Large intestine (tissue), 3 donors: ENCODE measurements around the gene ATP2B2. TPM values are rescaled to one million over a fixed set of nuclear protein-coding genes. Genes with fewer than 3 reads are reported as not detected.
A peak's percentile ranks its signal among the peaks of the same experiment; 100 is the strongest.

Experiments used
- DNase-seq, 2 donors: peaks; one replicate each; pipeline versions ENCODE4 v3.0.0 to v3.0.0-alpha.2; 2013
- H3K27ac ChIP-seq: one replicate; pipeline ENCODE4 v1.5.1; 2013; ENCODE audit warnings: low read length
- H3K27me3 ChIP-seq: 2 replicates; pipeline ENCODE4 v1.6.1; 2013; ENCODE audit warnings: low read length; ENCODE audit not compliant: control insufficient read depth, insufficient read depth
- H3K36me3 ChIP-seq: 2 replicates; pipeline ENCODE4 v1.6.1; 2013; ENCODE audit warnings: low read length; ENCODE audit not compliant: control insufficient read depth, insufficient read depth
- H3K4me1 ChIP-seq: one replicate; pipeline ENCODE4 v1.6.1; 2013; ENCODE audit warnings: low read length; ENCODE audit not compliant: control insufficient read depth, insufficient read depth
- H3K4me3 ChIP-seq: one replicate; pipeline ENCODE4 v1.5.1; 2013; ENCODE audit warnings: low read length
- H3K9me3 ChIP-seq: one replicate; pipeline ENCODE4 v1.6.1; 2013; ENCODE audit warnings: mild to moderate bottlenecking, low read depth, low read length, moderate library complexity; ENCODE audit not compliant: control insufficient read depth
- WGBS: methylation state at CpG from one replicate; pipeline ENCODE4 v1.1.5; 2013; ENCODE audit warnings: low lambda C conversion rate; ENCODE audit not compliant: insufficient coverage; 5-methylcytosine and 5-hydroxymethylcytosine counted together
- polyA plus RNA-seq: library from polyadenylated mRNA; unstranded; fragments of 120-200 nt; gene quantifications from one replicate; pipeline ENCODE4 v1.2.1, GENCODE V29; 2013

The ATP2B2 gene
- polyA plus RNA-seq, 1 donor = 1.5 TPM

DNA sequence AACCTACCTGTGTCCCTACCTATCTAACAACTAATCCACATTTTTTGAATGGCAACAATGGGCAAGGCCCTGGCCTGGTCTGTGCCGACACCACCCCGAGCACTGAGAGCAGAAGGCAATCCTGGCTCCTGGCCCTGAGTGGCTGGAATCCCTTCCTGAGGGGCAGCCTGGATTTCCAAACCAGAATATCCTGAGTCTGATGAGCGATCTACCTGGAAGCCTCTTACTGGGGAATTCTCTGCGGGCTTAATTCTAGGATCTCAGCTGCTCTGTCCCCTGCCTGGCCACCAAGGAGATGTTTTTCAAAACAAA lies 22.1 kb downstream of the ATP2B2 start:
- H3K36me3 ChIP-seq = no peaks in the 10 kb centered on the region
- WGBS = no CpG with 5 or more reads among the region's 4 CpGs

DNA sequence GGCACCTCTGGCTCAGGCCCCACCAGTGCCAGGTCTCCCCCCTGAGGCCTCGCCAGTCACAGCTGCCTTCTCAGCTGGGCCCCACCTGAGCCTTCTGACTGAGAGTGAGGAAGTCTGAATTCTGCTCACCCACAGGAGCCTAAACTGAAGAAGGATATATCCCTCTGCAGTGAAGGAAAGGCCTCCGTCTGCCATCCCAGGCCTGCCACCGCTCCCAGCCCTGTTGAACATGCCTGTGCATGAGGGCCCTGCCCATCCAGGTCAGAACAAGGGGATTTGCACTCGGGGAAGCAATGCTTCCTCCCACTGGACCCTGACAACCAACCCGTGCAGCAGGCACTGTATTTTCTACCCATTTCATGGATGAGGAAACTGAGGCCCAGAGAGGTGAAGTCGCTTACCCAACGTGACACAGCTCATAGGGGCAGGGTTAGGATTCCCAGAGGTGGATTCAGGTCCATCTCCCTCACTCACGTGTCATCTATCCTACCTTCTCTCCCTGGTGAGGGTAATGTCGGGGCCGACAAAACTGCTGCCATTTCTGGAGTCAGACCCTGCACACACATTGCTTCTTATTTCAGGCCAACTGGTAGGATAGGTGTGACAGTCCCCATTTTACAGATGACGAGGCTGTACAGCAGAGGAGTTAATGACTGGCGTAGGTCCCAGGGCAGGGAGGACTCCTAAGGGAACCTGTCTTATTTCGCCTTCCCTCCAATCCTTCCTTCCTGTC lies 22.6 kb downstream of the ATP2B2 start:
- 92% methylated on average over 2 of the region's 13 CpGs for WGBS

More for the DNA sequence above, 22.1 kb downstream of the ATP2B2 start:
- no peak for DNase-seq
- Histone ChIP-seq H3K9me3 (no peaks in the 10 kb centered on the region), H3K27me3 (no peaks in the 10 kb centered on the region), H3K4me3 (no peak overlapping the region), H3K27ac (no peak overlapping the region), H3K4me1 (no peaks in the 10 kb centered on the region)

DNA sequence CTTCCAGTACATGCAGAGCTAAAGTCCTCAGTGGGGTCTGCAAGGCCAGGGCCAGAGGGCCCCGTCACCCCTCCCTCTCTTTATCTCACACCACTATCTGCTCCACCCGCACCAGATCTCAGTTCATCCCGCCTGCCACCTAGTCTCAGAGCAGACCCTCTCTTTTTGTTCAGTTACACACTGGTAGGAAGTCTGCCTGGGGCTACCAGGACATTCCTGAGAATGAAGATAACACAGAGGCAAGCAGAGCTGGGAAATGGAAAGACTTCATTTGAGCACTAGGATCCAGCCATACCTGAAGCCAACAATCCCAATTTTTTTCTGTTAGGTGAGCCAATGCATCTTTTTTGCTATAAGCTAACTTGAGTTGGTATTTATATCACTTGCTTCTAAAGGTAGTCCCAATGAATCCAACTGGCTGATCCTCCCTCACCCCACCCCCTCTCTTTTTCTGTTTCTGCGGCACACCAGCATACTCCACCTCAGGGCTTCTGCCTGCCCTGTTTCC lies 24.5 kb downstream of the ATP2B2 start:
- Histone ChIP-seq H3K4me1 (no peaks in the 10 kb centered on the region), H3K36me3 (no peaks in the 10 kb centered on the region), H3K4me3 (no peak overlapping the region), H3K27ac (no peak overlapping the region), H3K9me3 (no peaks in the 10 kb centered on the region), H3K27me3 (no peaks in the 10 kb centered on the region)
- WGBS = no CpG with 5 or more reads among the region's 4 CpGs
- DNase-seq = no peak

More for the DNA sequence above, 22.6 kb downstream of the ATP2B2 start:
- Histone ChIP-seq H3K4me3 (no peak overlapping the region), H3K4me1 (no peaks in the 10 kb centered on the region), H3K27ac (no peak overlapping the region), H3K9me3 (no peaks in the 10 kb centered on the region), H3K27me3 (no peaks in the 10 kb centered on the region), H3K36me3 (no peaks in the 10 kb centered on the region)
- DNase-seq = no peak

DNA sequence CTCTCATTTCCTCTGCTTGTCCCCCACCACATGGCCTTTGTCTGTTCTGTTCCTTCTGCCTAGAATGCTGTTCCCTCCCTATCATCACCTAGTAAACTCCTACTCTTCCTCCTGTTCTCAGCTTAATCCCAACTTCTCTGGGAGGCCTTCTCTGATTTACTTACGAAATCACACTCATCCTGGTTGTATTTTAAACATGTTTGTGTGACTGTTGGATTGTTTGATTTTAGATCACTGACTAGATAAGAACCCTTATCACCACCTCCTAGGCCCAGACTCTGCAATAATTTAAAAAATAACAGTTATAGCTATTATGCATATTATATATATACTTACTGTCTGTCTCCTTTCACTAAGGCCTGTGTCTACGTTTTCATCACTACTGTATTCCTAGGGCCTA lies 26.1 kb downstream of the ATP2B2 start:
- no peaks in the 10 kb centered on the region for H3K4me1 ChIP-seq
- H3K36me3 ChIP-seq = no peaks in the 10 kb centered on the region
- no peak overlapping the region for H3K27ac ChIP-seq
- WGBS = no CpG with 5 or more reads among the region's 2 CpGs
- H3K27me3 ChIP-seq = no peaks in the 10 kb centered on the region
- H3K4me3 ChIP-seq = no peak overlapping the region
- H3K9me3 ChIP-seq = no peaks in the 10 kb centered on the region
- no peak for DNase-seq

DNA sequence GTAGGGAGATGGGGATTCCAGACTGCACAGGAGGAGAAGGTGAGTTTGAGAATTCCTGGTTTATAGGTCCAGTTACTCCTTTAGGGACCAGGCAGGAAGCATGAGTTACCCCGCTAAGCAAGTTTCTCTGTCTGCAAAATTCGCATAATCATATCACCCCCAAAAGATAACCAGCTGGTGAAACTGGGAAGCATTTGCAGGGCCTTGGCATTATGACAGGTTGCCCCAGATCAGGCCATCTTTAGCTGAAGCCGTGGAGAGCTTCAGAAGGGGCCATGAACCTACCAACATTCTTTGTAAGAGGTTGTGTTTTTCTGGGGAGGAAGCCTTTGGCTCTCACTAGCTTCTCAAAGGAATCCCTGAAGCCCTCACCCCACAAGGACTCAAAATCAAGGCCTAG lies 29.4 kb downstream of the ATP2B2 start:
- no peak overlapping the region for H3K4me3 ChIP-seq
- H3K9me3 ChIP-seq = no peaks in the 10 kb centered on the region
- H3K27me3 ChIP-seq = peaks cover 6% of the 10 kb centered on the region
- H3K27ac ChIP-seq = no peak overlapping the region
- no peaks in the 10 kb centered on the region for H3K36me3 ChIP-seq
- no peaks in the 10 kb centered on the region for H3K4me1 ChIP-seq
- DNase-seq = no peak
- no CpG with 5 or more reads among the region's 3 CpGs for WGBS

DNA sequence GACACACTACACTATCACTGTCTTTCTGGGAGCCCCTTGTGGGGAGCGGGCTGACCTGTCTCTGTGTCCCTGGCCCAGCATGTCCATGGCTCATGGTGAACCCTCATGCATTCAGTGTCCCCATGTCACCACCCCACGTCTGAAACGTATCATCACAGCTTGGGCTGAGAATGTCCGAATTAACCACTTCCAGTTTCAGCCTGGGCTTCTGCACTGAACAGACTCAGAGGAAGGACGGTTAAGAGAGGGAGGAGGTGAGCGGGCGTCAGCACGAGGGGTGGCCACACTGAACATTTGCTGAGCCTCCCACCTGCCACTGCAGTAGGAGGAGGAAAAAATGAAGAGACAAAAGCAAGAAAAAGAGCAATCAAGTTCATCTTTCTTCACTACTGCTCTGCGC lies 30.5 kb downstream of the ATP2B2 start:
- H3K36me3 ChIP-seq = no peaks in the 10 kb centered on the region
- WGBS = 82% methylated on average over 2 of the region's 9 CpGs
- no peaks in the 10 kb centered on the region for H3K9me3 ChIP-seq
- no peak overlapping the region for H3K4me3 ChIP-seq
- no peak overlapping the region for H3K27ac ChIP-seq
- DNase-seq = no peak
- peaks cover 18% of the 10 kb centered on the region for H3K27me3 ChIP-seq
- H3K4me1 ChIP-seq = no peaks in the 10 kb centered on the region

DNA sequence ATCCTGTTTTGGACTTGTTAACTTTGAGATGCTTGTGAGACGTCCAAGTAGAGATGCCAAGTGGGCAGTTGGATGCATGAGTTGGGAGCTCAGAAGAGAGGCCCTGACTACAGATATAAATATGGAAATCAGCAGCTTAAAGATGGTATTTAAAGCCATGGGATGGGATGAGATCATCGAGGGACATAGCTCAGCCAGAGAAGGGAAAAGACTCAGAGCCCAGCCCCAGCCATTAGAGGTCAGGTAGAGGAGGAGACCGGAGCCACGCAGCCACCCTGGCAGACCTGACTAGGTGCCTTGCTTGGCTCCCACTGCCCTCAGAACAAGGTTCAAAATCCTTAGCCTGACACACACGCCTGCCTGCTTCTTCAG lies 31.1 kb downstream of the ATP2B2 start:
- Histone ChIP-seq H3K4me1 (no peaks in the 10 kb centered on the region), H3K36me3 (no peaks in the 10 kb centered on the region), H3K4me3 (no peak overlapping the region), H3K27me3 (peaks cover 23% of the 10 kb centered on the region), H3K27ac (no peak overlapping the region), H3K9me3 (no peaks in the 10 kb centered on the region)
- no CpG with 5 or more reads among the region's 5 CpGs for WGBS
- no peak for DNase-seq

DNA sequence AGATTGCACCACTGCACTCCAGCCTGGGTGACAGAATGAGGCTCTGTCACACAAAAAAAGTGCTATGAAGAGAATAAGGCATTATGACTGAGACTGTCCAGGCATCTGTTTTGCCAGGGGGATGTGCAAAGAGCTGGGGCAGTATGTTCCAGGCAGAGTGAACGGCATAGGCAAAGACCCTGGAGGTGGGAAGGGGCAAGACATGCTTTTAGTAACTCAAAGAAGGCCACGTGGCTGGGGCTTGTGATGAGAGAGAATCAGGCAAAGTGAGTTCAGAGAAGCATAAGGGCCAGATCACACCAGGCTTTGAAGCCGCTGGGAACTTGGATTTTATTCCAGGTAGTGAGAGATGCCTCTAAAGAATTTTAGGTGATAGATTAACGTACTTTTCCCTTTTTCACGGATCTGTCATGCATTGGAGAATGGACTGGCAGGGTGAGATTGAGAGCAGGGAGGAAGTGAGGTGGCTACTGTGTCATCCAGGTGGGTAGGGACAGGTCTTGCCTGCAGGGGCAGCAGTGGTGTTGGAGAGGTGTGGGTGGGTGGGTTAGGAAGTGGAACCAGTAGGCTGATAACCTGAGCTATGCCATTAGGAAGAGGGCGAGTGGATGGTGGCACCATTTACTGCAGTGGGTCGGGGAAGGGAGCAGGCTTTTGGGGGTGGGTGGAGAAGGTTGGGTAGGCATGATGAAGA lies 31.7 kb downstream of the ATP2B2 start:
- Histone ChIP-seq H3K9me3 (no peaks in the 10 kb centered on the region), H3K27me3 (peaks cover 24% of the 10 kb centered on the region), H3K4me3 (no peak overlapping the region), H3K4me1 (no peaks in the 10 kb centered on the region), H3K36me3 (no peaks in the 10 kb centered on the region), H3K27ac (no peak overlapping the region)
- no CpG with 5 or more reads among the region's 7 CpGs for WGBS
- no peak for DNase-seq

DNA sequence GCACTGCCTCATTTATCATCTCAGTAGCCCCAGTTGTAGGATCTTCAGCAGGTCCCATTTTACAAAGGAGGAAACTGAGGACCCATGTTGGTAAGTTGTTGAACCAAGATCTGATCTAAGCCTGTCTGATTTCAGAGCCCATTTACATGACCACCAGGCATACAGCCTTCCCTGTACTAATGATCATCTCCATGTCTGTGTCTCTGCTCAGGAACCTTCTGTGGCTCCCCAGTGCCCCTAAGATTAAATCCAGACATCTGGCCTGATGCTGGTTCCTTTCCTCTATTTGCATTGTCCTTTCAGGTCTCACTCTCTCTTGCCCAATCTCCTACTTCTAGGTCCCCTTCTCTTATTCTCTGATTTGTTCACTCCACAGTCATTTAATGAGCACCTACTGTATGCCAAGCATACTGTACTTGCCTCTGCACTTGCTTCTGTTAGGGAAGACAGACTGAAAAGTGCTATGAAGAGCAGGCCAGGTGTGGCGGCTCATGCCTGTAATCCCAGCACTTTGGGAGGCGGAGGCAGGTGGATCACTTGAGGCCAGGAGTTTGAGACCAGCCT lies 32.4 kb downstream of the ATP2B2 start:
- Histone ChIP-seq H3K9me3 (no peaks in the 10 kb centered on the region), H3K27ac (no peak overlapping the region), H3K4me1 (no peaks in the 10 kb centered on the region), H3K27me3 (peaks cover 24% of the 10 kb centered on the region), H3K4me3 (no peak overlapping the region), H3K36me3 (no peaks in the 10 kb centered on the region)
- no peak for DNase-seq
- no CpG with 5 or more reads among the region's 2 CpGs for WGBS

DNA sequence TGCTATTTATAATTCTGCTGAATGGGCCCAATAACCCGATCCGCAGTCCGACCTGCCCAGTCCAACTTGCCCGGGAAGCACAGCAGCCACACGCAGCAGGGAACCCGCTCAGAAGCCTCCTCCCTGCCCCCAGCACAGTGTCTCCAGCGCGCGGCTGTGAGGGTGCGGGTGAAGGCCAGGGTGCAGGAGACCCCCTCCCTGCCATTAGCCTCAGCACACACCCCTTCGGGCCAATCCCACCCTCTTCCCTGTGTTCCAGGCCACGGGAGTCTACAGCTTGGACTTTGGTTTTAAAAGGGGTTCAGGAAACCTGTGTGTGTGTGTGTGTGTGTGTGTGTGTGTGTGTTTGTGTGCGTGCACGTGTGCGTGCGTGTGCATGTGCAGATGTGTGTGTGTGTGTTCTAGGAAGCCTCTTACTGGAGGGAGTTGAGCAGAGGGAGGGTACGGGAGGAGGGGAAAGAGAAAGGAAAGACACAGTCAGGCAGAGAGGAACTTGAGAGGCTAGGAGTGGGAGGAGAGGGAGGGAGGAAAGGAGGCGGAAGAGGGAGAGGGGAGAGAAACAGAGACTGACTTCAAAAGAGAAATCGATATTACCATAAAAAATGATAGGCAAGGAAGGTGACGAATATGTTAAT lies 34.2 kb downstream of the ATP2B2 start:
- Histone ChIP-seq H3K27me3 (peaks cover 24% of the 10 kb centered on the region), H3K4me1 (no peaks in the 10 kb centered on the region), H3K9me3 (no peaks in the 10 kb centered on the region), H3K27ac (no peak overlapping the region), H3K36me3 (no peaks in the 10 kb centered on the region), H3K4me3 (no peak overlapping the region)
- peak in 1 of 2 donors; percentile 37 for DNase-seq
- WGBS = 13% methylated on average over 5 of the region's 20 CpGs
